ENCODE results near the gene ANXA10.

The ANXA10 gene, protein sequence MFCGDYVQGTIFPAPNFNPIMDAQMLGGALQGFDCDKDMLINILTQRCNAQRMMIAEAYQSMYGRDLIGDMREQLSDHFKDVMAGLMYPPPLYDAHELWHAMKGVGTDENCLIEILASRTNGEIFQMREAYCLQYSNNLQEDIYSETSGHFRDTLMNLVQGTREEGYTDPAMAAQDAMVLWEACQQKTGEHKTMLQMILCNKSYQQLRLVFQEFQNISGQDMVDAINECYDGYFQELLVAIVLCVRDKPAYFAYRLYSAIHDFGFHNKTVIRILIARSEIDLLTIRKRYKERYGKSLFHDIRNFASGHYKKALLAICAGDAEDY

DNA sequence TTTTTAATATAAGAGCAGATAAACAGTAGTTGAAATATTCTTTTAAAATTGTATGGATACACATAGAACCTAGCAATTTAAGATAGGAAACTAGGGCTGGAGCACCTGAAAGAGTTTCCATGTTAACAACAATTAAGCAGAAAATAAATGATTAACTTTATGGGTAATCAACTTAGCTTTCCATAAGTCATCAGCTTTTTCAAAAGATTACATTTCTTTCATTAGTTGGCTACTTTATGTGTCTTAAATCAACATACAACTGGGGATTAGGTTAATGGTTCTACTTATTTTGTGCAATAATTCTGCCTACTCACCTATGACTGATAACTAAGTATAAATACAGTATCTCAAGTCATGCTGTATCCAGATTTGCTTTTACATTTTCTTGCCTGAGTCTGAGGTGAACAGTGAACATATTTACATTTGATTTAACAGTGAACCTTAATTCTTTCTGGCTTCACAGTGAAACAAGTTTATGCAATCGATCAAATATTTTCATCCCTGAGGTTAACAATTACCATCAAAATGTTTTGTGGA, at the start of gene ANXA10:
Gene ANXA10, plus strand, starts transcription at position 362 of the 537 bp plus-strand sequence. Its CDS starts 164 bp downstream, at position 526.
- TF ChIP-seq CTCF (conservative IDR thresholded peaks at IDR 0.05): no peak
- no peak within 1 kb of the TSS for H3K27ac ChIP-seq

GRCh38 chr4:168045354-168045753, 47.0 kb upstream of the ANXA10 start:
- no peak overlapping the region for H3K27ac ChIP-seq
- no peak for TF ChIP-seq CTCF (conservative IDR thresholded peaks at IDR 0.05)

DNA sequence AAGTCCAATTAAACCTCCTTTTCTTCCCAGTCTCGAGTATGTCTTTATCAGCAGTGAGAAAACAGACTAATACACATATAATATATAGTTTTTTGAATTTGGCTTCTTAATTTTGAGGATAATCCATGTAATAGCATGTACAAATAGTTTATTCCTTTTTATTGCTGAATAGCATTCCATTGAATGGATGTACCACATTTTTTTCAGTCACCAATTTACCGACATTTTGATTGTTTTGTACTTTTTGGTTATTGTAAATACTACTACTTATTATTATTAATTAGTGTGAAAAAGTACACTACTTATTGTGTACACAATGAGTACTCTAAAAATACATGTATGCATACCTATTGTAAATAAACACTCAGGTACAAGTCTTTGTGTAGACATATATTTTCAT, 42.3 kb upstream of the ANXA10 start:
- no peak for TF ChIP-seq CTCF (conservative IDR thresholded peaks at IDR 0.05)
- H3K27ac ChIP-seq: no peak overlapping the region

DNA sequence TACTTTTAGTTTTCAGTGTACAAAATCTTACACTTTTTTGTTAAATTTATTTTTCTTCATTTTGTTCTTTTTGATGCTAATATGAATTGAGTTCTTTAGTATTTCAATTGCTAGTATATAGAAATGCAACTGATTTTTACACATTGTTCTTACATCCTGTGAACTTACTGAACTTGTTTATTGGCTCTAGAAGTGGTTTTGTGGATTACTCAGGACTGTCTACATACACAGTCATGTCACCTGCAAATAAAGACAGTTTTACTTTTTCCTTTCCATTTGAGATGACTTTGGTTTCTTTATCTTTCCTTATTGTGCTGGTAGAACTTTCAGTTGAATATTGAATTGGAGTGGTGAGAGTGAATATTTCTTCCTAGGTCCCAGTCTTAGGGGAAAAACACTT, 40.8 kb upstream of the ANXA10 start:
- no peak overlapping the region for H3K27ac ChIP-seq
- no peak for TF ChIP-seq CTCF (conservative IDR thresholded peaks at IDR 0.05)

GRCh38 chr4:168057412-168057811, 34.9 kb upstream of the ANXA10 start:
- no peak for TF ChIP-seq CTCF (conservative IDR thresholded peaks at IDR 0.05)
- H3K27ac ChIP-seq: no peak overlapping the region

DNA sequence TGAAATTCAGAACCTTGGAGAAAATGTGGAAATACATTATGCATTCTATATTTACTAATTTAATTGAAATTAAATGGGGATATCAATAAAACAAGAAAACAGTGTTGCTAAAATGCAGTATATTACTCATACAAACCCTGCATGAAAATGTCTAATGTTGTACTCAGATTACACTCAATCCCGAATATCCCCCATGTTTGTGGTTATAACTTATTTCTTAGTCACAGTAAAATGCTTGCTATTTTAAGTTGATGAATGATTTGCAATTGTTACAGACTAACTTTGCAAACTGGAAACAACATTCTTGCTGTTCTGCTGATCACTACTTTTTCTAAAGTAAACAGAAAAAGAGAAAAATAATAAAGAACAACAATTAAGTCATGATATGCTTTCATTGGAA, 33.1 kb upstream of the ANXA10 start:
- no peak overlapping the region for H3K27ac ChIP-seq
- no peak for TF ChIP-seq CTCF (conservative IDR thresholded peaks at IDR 0.05)

DNA sequence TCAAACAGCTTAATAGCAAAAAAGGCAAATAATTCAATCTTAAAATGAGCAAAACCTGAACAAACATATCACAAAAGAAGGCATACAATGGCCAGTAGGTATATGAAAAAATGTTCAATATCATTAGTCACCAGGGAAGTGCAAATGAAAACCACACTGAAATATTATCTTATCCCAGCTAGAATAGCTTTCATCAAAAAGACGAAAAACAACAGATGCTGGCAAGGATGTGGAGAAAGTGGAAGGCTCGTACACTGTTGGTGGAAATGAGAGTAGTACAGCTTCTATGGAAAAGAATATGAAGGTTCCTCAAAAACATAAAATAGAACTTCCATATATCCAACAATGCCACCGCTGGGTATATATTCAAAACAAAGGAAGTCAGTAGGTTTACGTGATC, 29.3 kb upstream of the ANXA10 start:
- no peak for TF ChIP-seq CTCF (conservative IDR thresholded peaks at IDR 0.05)
- H3K27ac ChIP-seq: no peak overlapping the region

Measured in VCaP (cell line).